GM15510 (cell line): Measurements from ENCODE around the gene VPS37D.

Experiments
- POLR2A ChIP-seq: IDR thresholded peaks from 3 replicates; pipeline ENCODE4 v1.6.1; 2011; ENCODE audit warnings: borderline replicate concordance; ENCODE audit not compliant: insufficient read length; ENCODE audit errors: extremely low read depth

VPS37D gene

GRCh38 chr7:73699370-73700068 lies 31.9 kb downstream of the VPS37D start:
- TF ChIP-seq POLR2A, result peak; percentile 5

GRCh38 chr7:73700069-73700423 lies 32.4 kb downstream of the VPS37D start:
- TF ChIP-seq POLR2A, result no peak

GRCh38 chr7:73700581-73701134 lies 33.0 kb downstream of the VPS37D start:
- TF ChIP-seq POLR2A, result no peak

- TF ChIP-seq POLR2A, result no peak
Observed at GRCh38 chr7:73701357-73701995, 33.8 kb downstream of the VPS37D start.

GRCh38 chr7:73702226-73702625 lies 34.6 kb downstream of the VPS37D start:
- TF ChIP-seq POLR2A, result no peak

GRCh38 chr7:73702665-73703064 lies 35.0 kb downstream of the VPS37D start:
- TF ChIP-seq POLR2A, result no peak

GRCh38 chr7:73703225-73703624 lies 35.6 kb downstream of the VPS37D start:
- no peak for TF ChIP-seq POLR2A

GRCh38 chr7:73703757-73704639 lies 36.4 kb downstream of the VPS37D start:
- TF ChIP-seq POLR2A, result no peak

- no peak for TF ChIP-seq POLR2A
Observed at GRCh38 chr7:73704640-73705550, 37.3 kb downstream of the VPS37D start.

- TF ChIP-seq POLR2A, result no peak
Observed at GRCh38 chr7:73705551-73705920, 37.9 kb downstream of the VPS37D start.

GRCh38 chr7:73706126-73707044 lies 38.8 kb downstream of the VPS37D start:
- no peak for TF ChIP-seq POLR2A

- no peak for TF ChIP-seq POLR2A
Observed at GRCh38 chr7:73707045-73707631, 39.5 kb downstream of the VPS37D start.
